Endothelial cell of umbilical vein (primary cell): ENCODE results near the gene HEMGN. TPM values are rescaled to one million over a fixed set of nuclear protein-coding genes. Genes with fewer than 3 reads are reported as not detected.

Experiments
- BruUV-seq: library from RNA; stranded (reverse); fragments of 400-500 nt; replicated peaks from 2 replicates; lab custom pipeline; 2021; lab: Mats Ljungman, UMichigan
- CTCF ChIA-PET: fragments of 300-600, 350-600 bp; sonication (Branson Sonifier 250); formaldehyde crosslinking; loops from one replicate; lab custom pipeline; 2021; ENCODE audit warnings: antibody characterized with exemption, inconsistent platforms; lab: Charles Lee
- POLR2A ChIA-PET: fragments of 300-600, 350-600 bp; sonication (Branson Sonifier 250); formaldehyde crosslinking; loops from one replicate; lab custom pipeline; 2021; ENCODE audit warnings: antibody characterized with exemption, inconsistent platforms; lab: Charles Lee
- DNase-seq: peaks from one replicate; pipeline ENCODE4 v3.0.0-alpha.2; 2011; ENCODE audit warnings: low read depth, low spot score
- FAIRE-seq: peaks from 2 replicates; lab custom pipeline; 2011; peaks lifted over from hg19 to GRCh38; lab: Jason Lieb, UNC
- H2AFZ ChIP-seq: 2 replicates; pipeline ENCODE4 v1.6.0; 2012; ENCODE audit warnings: low read depth, low read length, control low read depth, inconsistent platforms
- H3K27ac ChIP-seq: 2 replicates; pipeline ENCODE4 v1.5.1; 2011; ENCODE audit warnings: low read depth, mild to moderate bottlenecking, control low read depth, low read length, moderate library complexity; ENCODE audit not compliant: insufficient read depth
- H3K27me3 ChIP-seq, 2 experiments: 2 replicates each; pipeline versions ENCODE4 v1.6.0 to v1.6.1; 2011; ENCODE audit warnings: low read length in 2 of 2, mixed read lengths in 1 of 2; ENCODE audit not compliant: control insufficient read depth in 2 of 2, insufficient read depth in 2 of 2
- H3K36me3 ChIP-seq, 2 experiments: 2 replicates in 1 of 2; 3 replicates in 1 of 2; pipeline ENCODE4 v1.5.1; 2011; ENCODE audit warnings: low read length in 2 of 2, mild to moderate bottlenecking in 1 of 2, moderate library complexity in 1 of 2; ENCODE audit not compliant: control insufficient read depth in 2 of 2, insufficient read depth in 2 of 2; ENCODE audit errors: extremely low read depth in 1 of 2
- H3K4me1 ChIP-seq: 3 replicates; pipeline ENCODE4 v1.5.1; 2011; ENCODE audit warnings: mild to moderate bottlenecking, low read length; ENCODE audit not compliant: control insufficient read depth, insufficient read depth; ENCODE audit errors: extremely low read depth
- H3K4me2 ChIP-seq: 2 replicates; pipeline ENCODE4 v1.6.1; 2011; ENCODE audit warnings: low read length, control low read depth, mixed read lengths; ENCODE audit not compliant: insufficient read depth
- H3K4me3 ChIP-seq, 3 experiments: fragments of 200-600 bp in 1 of 3; sonication (generic), shearing (Covaris generic) in 1 of 3; replicated peaks in 1 of 3; 2 replicates each; pipeline ENCODE4 v1.5.1; 2011 to 2016; ENCODE audit warnings: control low read depth in 3 of 3, low read length in 3 of 3, mild to moderate bottlenecking in 2 of 3, inconsistent platforms in 1 of 3, low read depth in 1 of 3, moderate library complexity in 1 of 3; ENCODE audit not compliant: insufficient read depth in 1 of 3
- H3K79me2 ChIP-seq: 2 replicates; pipeline ENCODE4 v1.6.0; 2012; ENCODE audit warnings: low read length, inconsistent platforms; ENCODE audit not compliant: control insufficient read depth, insufficient read depth
- H3K9ac ChIP-seq: replicated peaks from 2 replicates; pipeline ENCODE3; 2011; ENCODE audit warnings: low read length, control low read depth; ENCODE audit not compliant: insufficient read depth; ENCODE audit errors: extremely low read depth
- H3K9me1 ChIP-seq: replicated peaks from 3 replicates; pipeline ENCODE4 v1.6.0; 2011; ENCODE audit warnings: mild to moderate bottlenecking, low read length; ENCODE audit not compliant: control insufficient read depth, insufficient read depth; ENCODE audit errors: extremely low read depth
- H3K9me3 ChIP-seq: replicated peaks from 2 replicates; pipeline ENCODE4 v1.5.1; 2012; ENCODE audit warnings: low read length, inconsistent platforms; ENCODE audit not compliant: control insufficient read depth, insufficient read depth
- H4K20me1 ChIP-seq: replicated peaks from 2 replicates; pipeline ENCODE3; 2011; ENCODE audit warnings: mild to moderate bottlenecking, low read length; ENCODE audit not compliant: control insufficient read depth, insufficient read depth; ENCODE audit errors: extremely low read depth
- CTCF ChIP-seq, 2 donors: IDR thresholded peaks; 1 replicate in 1 of 2; 2 replicates in 1 of 2; pipeline ENCODE4 v1.5.1; 2011; ENCODE audit warnings: low read length in 2 of 2, mild to moderate bottlenecking in 2 of 2, moderate library complexity in 2 of 2, control low read depth in 1 of 2, inconsistent platforms in 1 of 2, low read depth in 1 of 2; ENCODE audit not compliant: insufficient read depth in 1 of 2; ENCODE audit errors: extremely low read depth in 1 of 2
- EZH2 ChIP-seq: IDR thresholded peaks from 2 replicates; pipeline ENCODE4 v1.6.1; 2012; ENCODE audit warnings: borderline replicate concordance, low read depth, mild to moderate bottlenecking, moderate library complexity, low read length, inconsistent platforms; ENCODE audit not compliant: severe bottlenecking
- FOS ChIP-seq: IDR thresholded peaks from 2 replicates; pipeline ENCODE4 v1.6.1; 2011; ENCODE audit warnings: mild to moderate bottlenecking, low read length, moderate library complexity, borderline replicate concordance; ENCODE audit not compliant: insufficient read depth
- GATA2 ChIP-seq: IDR thresholded peaks from 2 replicates; pipeline ENCODE4 v1.7.0; 2011; ENCODE audit warnings: low read depth, mild to moderate bottlenecking, moderate library complexity, mixed read lengths, low read length; ENCODE audit not compliant: insufficient read length, insufficient read depth
- JUN ChIP-seq: IDR thresholded peaks from 2 replicates; pipeline ENCODE4 v1.6.1; 2011; ENCODE audit warnings: borderline replicate concordance, low read depth; ENCODE audit not compliant: insufficient read length, insufficient read depth
- MAX ChIP-seq: IDR thresholded peaks from 2 replicates; pipeline ENCODE4 v1.6.1; 2011; ENCODE audit not compliant: insufficient read depth, insufficient read length
- MYC ChIP-seq: IDR thresholded peaks from one replicate; pipeline ENCODE4 v1.6.1; 2011; ENCODE audit warnings: mild to moderate bottlenecking, low read depth, low read length
- POLR2A ChIP-seq: IDR thresholded peaks from 2 replicates; pipeline ENCODE4 v1.6.1; 2012; ENCODE audit warnings: low read depth, mild to moderate bottlenecking, control low read depth, low read length
- POLR2AphosphoS5 ChIP-seq: IDR thresholded peaks from 2 replicates; pipeline ENCODE4 v1.6.1; 2012; ENCODE audit warnings: low read depth, mild to moderate bottlenecking, control low read depth, low read length, moderate library complexity; ENCODE audit not compliant: insufficient read depth
- dilution Hi-C: fragments of 300-500 bp; cut with MboI; formaldehyde crosslinking; loops from one replicate; pipeline ENCODE4 v1.15.0; 2019; ENCODE audit warnings: low sequenced_read_pairs; ENCODE audit not compliant: extremely low pct_ligation_motif_present
- intact Hi-C: fragments of 100-400 bp; cut with micrococcal nuclease; formaldehyde crosslinking; loops from one replicate; pipeline ENCODE4 v1.10.0; 2022
- polyA plus RNA-seq, 4 experiments: library from polyadenylated mRNA; depleted of rRNA in 3 of 4; stranded (reverse) in 3 of 4; unstranded in 1 of 4; fragments of >200 nt; gene quantifications; 2 replicates each; pipeline versions ENCODE4 v1.2.1 to v1.2.3, GENCODE V29; 2011 to 2012; ENCODE audit warnings: missing spikeins in 1 of 4
- total RNA-seq: library from RNA; stranded (reverse); gene quantifications from 2 replicates; pipeline ENCODE4 v1.2.3, GENCODE V29; 2021

Gene HEMGN
- total and polyA plus RNA-seq, 2 donors (not counting 3 experiments of a cell fraction or from before 2014, with no cell fraction given): not detected

GRCh38 chr9:97940741-97941140 lies 2.8 kb upstream of the HEMGN start:
- DNase-seq (no peak), FAIRE-seq (no peak)
- Histone ChIP-seq H3K9me1 (no peaks in the 10 kb centered on the region), H3K27me3 (peaks cover 39 to 79% of the 10 kb centered on the region in 2 experiments), H4K20me1 (no peaks in the 10 kb centered on the region), H3K36me3 (no peaks in the 10 kb centered on the region), H3K4me2 (no peak overlapping the region), H3K4me3 (no peak overlapping the region), H3K4me1 (no peaks in the 10 kb centered on the region), H3K27ac (no peak overlapping the region), H3K79me2 (no peaks in the 10 kb centered on the region), H3K9me3 (no peaks in the 10 kb centered on the region), H2AFZ (no peak overlapping the region), H3K9ac (no peak overlapping the region)
- TF ChIP-seq MYC: no peak
- BruUV-seq: no TSS peak
- ChIA-PET CTCF (interaction anchor here (2.1 kb wide), 1 partner anchor 18 kb away, joined by 6 read pairs; the partner anchor contains the start of gene TRMO), POLR2A (no interaction called here)
- dilution Hi-C loops: no loop called here
- intact Hi-C loops: no loop called here

- dilution Hi-C loops: no loop called here
- no TSS peak for BruUV-seq
- intact Hi-C loops: no loop called here
- H3K9ac ChIP-seq: no peak overlapping the region
- H3K4me1 ChIP-seq: no peaks in the 10 kb centered on the region
- POLR2A ChIA-PET: no interaction called here
- no peak for FAIRE-seq
- H4K20me1 ChIP-seq: no peaks in the 10 kb centered on the region
- CTCF ChIA-PET: interaction anchor here (1.4 kb wide), 1 partner anchor 10 kb away, joined by 3 read pairs; no protein-coding TSS in a partner anchor
- no peaks in the 10 kb centered on the region for H3K9me1 ChIP-seq
- no peak overlapping the region for H3K4me3 ChIP-seq
- no peak for TF ChIP-seq MAX
- TF ChIP-seq POLR2A: no peak
- TF ChIP-seq GATA2: no peak
- TF ChIP-seq POLR2AphosphoS5: no peak
- no peak for TF ChIP-seq JUN
- no peak for TF ChIP-seq EZH2
- no peak for TF ChIP-seq CTCF (IDR thresholded peaks at IDR 0.05; ENCODE audit: extremely low read depth in 1 of 2, insufficient read depth in 1 of 2, low read depth in 1 of 2, low read length in 2 of 2)
- no peak for TF ChIP-seq FOS
- no peak for TF ChIP-seq MYC
- H3K27me3 ChIP-seq: peaks cover 42 to 82% of the 10 kb centered on the region in 2 experiments
- H3K9me3 ChIP-seq: no peaks in the 10 kb centered on the region
- no peaks in the 10 kb centered on the region for H3K36me3 ChIP-seq
- H3K27ac ChIP-seq: no peak overlapping the region
- no peak overlapping the region for H3K4me2 ChIP-seq
- DNase-seq: no peak
- no peak overlapping the region for H2AFZ ChIP-seq
- H3K79me2 ChIP-seq: no peaks in the 10 kb centered on the region
These were observed 2.3 kb upstream of the HEMGN start for GRCh38 chr9:97940233-97940632.
